GM18861 (cell line): ENCODE results near the gene ZNF260.
"Not testable (repeated sequence)": the region's sequence is repeated elsewhere in the genome, so short reads cannot be mapped to it uniquely, and the experiment has no call there.

Source experiments
- ATAC-seq: cut with Tn5 transposase; IDR thresholded peaks from one replicate; pipeline ENCODE4 v1.9.1; 2021; ENCODE audit not compliant: unreplicated experiment

ZNF260 gene

GRCh38 chr19:36528194-36528920 lies at the start of gene ZNF260:
TSS of gene ZNF260 (minus strand) at chr19:36528271. CDS start at chr19:36515238, 13,033 bp downstream.
- peak; percentile 76 for ATAC-seq

- ATAC-seq = no peak
Observed at GRCh38 chr19:36577271-36577996, 49.4 kb upstream of the ZNF260 start.

DNA sequence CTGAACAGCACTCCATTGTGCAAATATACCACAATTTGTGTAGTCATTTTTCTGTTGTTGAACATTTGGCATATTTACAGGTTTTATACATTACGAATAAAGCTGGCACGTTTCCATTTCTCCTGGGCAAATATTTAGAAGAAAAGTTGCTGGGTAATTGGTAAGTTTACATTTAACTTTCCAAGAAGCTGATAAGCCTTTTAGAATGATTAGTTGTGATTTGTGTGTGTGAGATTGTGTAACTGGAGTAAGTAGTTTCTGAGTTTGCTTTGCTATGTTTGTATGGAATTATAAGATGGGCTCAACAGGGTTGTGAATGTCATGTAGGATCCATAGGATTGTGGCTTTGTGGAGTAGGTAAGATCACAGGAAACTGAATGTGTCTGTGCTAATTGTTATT lies 46.7 kb upstream of the ZNF260 start:
- ATAC-seq = no peak

DNA sequence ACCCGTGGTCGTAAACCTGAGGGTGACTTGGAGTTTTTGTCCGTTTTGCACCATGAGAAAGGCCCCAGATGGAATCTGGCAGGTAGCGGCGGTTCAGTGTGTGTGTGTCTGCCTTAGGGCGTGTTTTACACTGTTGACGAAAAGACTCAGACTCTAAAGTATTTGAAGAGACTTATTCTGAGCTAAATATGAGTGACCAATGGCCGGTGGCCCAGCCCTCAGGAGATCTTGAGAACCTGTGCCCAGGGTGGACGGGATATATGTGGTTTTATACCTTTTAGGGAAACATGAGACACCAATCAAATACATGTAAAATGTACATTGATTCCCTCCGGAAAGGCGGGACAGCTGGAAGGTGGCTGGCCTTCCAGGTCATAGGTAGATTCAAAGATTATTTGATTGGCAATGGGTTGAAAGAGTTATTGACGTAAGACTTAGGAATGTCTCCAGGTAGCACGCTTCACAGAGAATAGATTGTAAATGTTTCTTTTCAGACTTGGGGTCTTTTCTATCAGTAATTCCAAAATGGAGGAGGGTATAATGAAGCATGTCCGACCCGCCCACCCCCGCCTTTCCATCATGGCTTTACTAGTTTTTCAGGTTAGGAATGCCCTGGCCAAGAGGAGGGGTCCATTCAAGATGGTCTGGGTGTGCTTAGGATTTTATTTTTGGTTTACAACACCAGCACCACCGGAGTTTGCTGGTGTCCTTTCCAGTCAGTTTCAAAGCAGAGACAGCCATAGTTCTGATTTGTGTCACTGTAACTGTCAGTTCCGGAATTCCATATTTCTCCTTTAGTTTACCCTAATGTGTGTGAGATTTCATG lies 46.0 kb upstream of the ZNF260 start:
- ATAC-seq = no peak

GRCh38 chr19:36573020-36573894 lies 45.2 kb upstream of the ZNF260 start, which contains the start of gene ZNF529:
TSS of gene ZNF529 (minus strand) at chr19:36573292. CDS start at chr19:36572346, 946 bp downstream.
- ATAC-seq = peak; percentile 89

GRCh38 chr19:36572593-36573019 lies 44.5 kb upstream of the ZNF260 start:
- no peak for ATAC-seq

DNA sequence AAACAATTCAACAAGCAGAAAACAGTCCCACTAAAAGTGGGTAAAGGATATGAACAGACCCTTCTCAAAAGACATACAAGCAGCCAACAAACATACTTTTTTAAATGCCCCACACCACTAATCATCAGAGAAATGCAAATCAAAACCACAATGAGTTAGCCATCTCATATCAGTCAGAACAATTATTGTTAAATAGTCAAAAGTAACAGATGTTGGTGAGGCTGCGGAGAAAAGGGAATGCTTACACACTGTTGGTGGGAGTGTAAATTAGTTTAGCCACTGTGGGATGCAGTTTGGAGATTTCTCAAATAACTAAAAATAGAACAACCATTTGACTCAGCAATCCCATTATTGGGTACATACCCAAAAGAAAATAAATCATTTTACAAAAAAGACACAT lies 36.3 kb upstream of the ZNF260 start:
- no peak for ATAC-seq

GRCh38 chr19:36547001-36547732 lies 19.1 kb upstream of the ZNF260 start:
- no peak for ATAC-seq

- peak; percentile 22 for ATAC-seq
Observed at GRCh38 chr19:36528921-36529518, 949 bp upstream of the ZNF260 start.

GRCh38 chr19:36527873-36528193 lies 238 bp downstream of the ZNF260 start:
- ATAC-seq = no peak

DNA sequence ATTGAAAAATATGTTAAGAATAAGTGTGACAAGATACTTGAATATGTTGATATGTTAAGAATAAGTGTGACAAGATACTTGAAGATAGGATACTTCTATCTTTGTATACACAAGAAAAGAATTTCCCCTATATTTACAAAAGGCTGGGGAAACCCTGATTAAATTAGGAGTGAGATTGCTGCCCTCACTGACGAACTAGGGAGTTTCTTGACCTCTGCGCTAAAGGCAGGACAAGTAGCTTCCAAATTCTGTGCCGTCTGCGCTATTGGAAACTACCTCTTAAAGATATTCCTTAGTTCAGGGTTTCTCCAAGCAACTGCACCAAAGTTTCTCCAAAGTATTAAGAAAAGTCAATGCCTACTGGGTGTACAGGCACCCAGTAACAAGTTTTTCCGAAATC lies 730 bp downstream of the ZNF260 start:
- ATAC-seq = no peak

DNA sequence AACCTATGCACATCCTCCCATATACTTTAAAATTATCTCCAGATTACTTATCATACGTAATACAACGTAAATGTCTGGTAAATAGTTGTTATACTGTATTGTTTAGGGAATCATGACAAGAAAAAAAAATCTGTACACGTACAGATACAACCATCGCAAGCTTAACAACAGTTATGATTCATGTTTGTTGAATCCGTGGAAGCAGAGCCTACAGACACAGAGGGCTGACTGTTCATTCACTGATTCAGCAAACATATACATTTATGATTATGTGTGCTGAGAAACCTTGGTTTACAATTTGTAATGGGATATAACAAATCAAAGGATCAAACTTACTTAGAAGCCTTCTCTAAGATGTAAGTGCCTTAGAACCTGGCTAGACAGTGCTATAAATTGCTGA lies 1.5 kb downstream of the ZNF260 start:
- no peak for ATAC-seq

DNA sequence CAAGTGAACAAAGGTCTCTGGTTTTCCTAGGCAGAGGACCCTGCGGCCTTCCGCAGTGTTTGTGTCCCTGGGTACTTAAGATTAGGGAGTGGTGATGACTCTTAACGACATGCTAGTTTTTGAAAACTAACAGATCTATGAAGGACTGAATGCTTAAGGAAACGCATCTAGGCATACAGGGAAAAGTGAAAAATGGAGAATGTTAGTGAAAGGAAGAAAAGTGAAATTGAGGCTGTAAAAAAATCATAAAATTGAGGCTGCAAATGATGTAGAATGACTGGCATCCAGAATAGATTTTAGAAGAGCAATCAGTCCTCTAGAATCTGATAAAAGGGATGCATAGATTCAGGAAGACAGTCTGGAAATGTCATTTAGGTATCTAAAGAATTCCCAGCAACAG lies 3.5 kb downstream of the ZNF260 start:
- ATAC-seq = no peak

DNA sequence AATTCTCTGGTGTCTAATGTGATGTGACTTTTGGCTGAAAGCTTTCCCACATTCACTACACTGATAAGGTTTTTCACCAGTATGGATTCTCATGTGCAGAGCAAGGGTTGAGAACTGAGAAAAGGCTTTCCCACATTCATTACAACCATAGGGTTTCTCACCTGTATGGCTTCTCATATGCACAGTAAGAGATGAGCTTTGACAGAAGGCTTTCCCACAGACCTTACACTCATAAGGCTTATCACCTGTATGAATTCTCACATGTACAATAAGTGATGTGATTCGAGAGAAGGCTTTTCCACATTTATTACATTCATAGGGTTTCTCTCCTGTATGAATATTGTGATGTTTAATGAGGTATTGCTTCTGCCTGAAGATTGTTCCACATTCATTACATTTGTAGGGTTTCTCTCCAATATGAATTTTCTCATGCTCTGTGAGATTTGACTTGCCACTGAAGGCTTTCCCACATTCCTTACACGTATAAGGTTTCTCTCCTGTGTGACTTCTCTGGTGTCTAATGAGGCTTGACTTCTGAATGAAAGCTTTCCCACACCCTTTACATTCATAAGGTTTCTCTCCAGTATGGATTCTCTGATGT lies 14.0 kb downstream of the ZNF260 start:
- no peak for ATAC-seq

DNA sequence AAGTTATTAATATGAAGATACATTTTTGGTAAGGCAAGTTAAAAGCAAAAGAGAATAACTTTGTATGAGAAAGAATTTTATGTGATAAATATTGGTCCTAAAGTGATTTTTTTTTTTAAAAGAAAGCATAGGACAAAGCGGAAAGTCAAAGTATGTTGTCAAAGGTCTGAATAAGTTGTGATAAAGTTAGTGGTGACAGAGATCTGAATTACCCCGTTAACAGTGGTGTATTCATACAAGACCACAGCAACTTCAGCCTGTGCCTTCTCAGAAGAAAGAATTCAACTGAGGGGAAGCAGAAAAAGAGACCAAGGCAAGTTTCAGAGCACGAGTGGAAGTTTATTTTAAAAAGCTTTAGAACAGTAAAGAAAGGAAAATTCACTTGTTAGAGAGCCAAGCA lies 19.7 kb downstream of the ZNF260 start:
- no peak for ATAC-seq

DNA sequence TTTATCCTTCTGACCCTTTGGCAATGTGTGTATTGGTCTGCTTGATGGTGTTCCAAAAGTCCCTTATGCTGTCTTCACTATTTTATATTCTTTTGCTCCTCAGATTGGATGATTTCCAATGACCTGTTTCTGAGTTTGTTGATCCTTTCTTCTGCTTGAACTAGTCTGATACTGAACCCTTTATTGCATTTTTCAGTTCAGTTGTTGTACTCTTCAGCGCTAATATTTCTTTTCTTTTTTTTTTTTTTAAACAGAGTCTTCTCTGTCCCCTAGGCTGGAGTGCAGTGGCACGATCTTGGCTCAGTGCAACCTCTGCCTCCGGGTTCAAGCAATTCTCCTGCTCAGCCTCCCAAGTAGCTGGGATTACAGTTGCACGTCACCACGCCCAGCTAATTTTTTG lies 26.1 kb downstream of the ZNF260 start:
- no peak for ATAC-seq

DNA sequence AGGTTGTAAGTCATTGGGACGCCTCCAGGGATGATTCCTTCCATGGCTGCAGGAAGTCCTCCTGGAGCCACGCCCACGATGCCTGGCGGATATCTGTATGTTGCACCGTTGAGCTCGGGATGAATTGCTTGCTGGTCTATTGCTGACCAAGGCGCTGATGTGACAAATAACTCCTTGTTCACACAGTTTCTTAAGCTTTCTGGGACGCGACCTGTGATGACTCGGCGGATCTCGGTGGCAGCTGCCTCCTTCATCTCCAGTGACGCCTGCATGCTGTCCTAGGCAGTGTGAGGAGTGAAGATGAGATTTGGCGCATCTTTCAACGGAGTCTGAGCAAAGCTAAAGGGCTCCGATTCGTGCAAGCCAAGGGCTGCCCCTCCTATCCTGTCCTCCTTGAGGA lies 31.1 kb downstream of the ZNF260 start:
- ATAC-seq = no peak

DNA sequence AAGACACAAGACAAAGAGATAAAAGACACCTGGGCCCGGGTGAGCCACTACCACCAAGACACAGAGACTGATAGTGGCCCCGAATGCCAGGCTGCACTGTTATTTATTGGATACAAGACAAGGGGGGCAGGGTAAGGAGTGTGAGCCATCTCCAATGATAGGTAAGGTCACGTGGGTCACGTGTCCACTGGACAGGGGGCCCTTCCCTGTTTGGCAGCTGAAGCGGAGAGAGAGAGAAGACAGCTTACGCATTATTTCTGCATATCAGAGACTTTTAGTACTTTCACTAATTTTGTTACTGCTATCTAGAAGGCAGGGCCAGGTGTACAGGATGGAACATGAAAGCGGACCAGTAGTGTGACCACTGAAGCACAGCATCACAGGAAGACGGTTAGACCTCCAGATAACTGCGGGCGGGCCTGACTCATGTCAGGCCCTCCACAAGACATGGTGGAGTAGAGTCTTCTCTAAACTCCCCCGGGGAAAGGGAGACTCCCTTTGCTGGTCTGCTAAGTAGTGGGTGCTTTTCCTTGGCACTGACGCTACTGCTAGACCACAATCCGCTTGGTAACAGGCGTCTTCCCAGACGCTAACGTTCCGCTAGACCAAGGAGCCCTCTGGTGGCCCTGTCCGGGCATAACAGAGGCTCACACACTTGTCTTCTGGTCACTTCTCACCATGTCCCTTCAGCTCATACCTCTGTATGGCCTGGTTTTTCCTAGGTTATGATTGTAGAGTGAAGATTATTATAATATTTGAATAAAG lies 35.2 kb downstream of the ZNF260 start:
- ATAC-seq = not testable (repeated sequence)
